Stimulated activated naive CD8-positive, alpha-beta T cell treated with anti-CD3 and anti-CD28 coated beads, Interleukin-15, Interleukin-2, amounts not matched to agents 100 ng/mL and 50 ng/mL, for 24 hours (primary cell): ENCODE data around the gene CCBE1.
"Not testable (repeated sequence)": the region's sequence is repeated elsewhere in the genome, so short reads cannot be mapped to it uniquely, and the experiment has no call there.

ENCODE experiments used
- H3K27ac Mint-ChIP-seq: one replicate; pipeline ENCODE4 v1.8.0; 2021; ENCODE audit warnings: mild to moderate bottlenecking, mixed read lengths
- H3K27me3 Mint-ChIP-seq: one replicate; pipeline ENCODE4 v1.8.0; 2021; ENCODE audit warnings: mixed read lengths
- H3K36me3 Mint-ChIP-seq: one replicate; pipeline ENCODE4 v1.8.0; 2021; ENCODE audit warnings: low read depth, mixed read lengths
- H3K4me1 Mint-ChIP-seq: one replicate; pipeline ENCODE4 v1.8.0; 2021; ENCODE audit warnings: low read depth, mixed read lengths
- H3K4me3 Mint-ChIP-seq: one replicate; pipeline ENCODE4 v1.8.0; 2021; ENCODE audit warnings: mild to moderate bottlenecking, mixed read lengths
- H3K9me3 Mint-ChIP-seq: one replicate; pipeline ENCODE4 v1.8.0; 2021; ENCODE audit warnings: mixed read lengths

CCBE1 gene

GRCh38 chr18:59721931-59722330 is 24.7 kb upstream of the CCBE1 start:
- Mint-ChIP-seq H3K4me3 (no peak overlapping the region), H3K4me1 (no peaks in the 10 kb centered on the region), H3K9me3 (no peaks in the 10 kb centered on the region), H3K36me3 (no peaks in the 10 kb centered on the region), H3K27ac (no peak overlapping the region), H3K27me3 (peaks cover 8% of the 10 kb centered on the region)

GRCh38 chr18:59721211-59721610 is 24.0 kb upstream of the CCBE1 start:
- Mint-ChIP-seq H3K4me3 (no peak overlapping the region), H3K4me1 (no peaks in the 10 kb centered on the region), H3K27ac (no peak overlapping the region), H3K36me3 (no peaks in the 10 kb centered on the region), H3K9me3 (no peaks in the 10 kb centered on the region), H3K27me3 (peaks cover 8% of the 10 kb centered on the region)

GRCh38 chr18:59719544-59720181 is 22.4 kb upstream of the CCBE1 start:
- H3K27me3 Mint-ChIP-seq: peaks cover 8% of the 10 kb centered on the region
- H3K9me3 Mint-ChIP-seq: no peaks in the 10 kb centered on the region
- H3K4me3 Mint-ChIP-seq: no peak overlapping the region
- H3K27ac Mint-ChIP-seq: no peak overlapping the region
- H3K4me1 Mint-ChIP-seq: no peaks in the 10 kb centered on the region
- no peaks in the 10 kb centered on the region for H3K36me3 Mint-ChIP-seq

GRCh38 chr18:59718464-59719157 is 21.4 kb upstream of the CCBE1 start:
- H3K4me3 Mint-ChIP-seq: no peak overlapping the region
- H3K9me3 Mint-ChIP-seq: no peaks in the 10 kb centered on the region
- H3K36me3 Mint-ChIP-seq: no peaks in the 10 kb centered on the region
- no peaks in the 10 kb centered on the region for H3K4me1 Mint-ChIP-seq
- H3K27me3 Mint-ChIP-seq: peaks cover 4% of the 10 kb centered on the region
- no peak overlapping the region for H3K27ac Mint-ChIP-seq

- Mint-ChIP-seq H3K4me1 (no peaks in the 10 kb centered on the region), H3K27me3 (peaks cover 4% of the 10 kb centered on the region), H3K27ac (no peak overlapping the region), H3K4me3 (no peak overlapping the region), H3K36me3 (no peaks in the 10 kb centered on the region), H3K9me3 (no peaks in the 10 kb centered on the region)
Measured at GRCh38 chr18:59718108-59718463, 20.9 kb upstream of the CCBE1 start.

- Mint-ChIP-seq H3K4me3 (no peak overlapping the region), H3K36me3 (no peaks in the 10 kb centered on the region), H3K27me3 (peaks cover 4% of the 10 kb centered on the region), H3K9me3 (no peaks in the 10 kb centered on the region), H3K4me1 (no peaks in the 10 kb centered on the region), H3K27ac (no peak overlapping the region)
Measured at GRCh38 chr18:59717291-59717690, 20.1 kb upstream of the CCBE1 start.

- Mint-ChIP-seq H3K27ac (no peak overlapping the region), H3K4me1 (no peaks in the 10 kb centered on the region), H3K27me3 (peaks cover 4% of the 10 kb centered on the region), H3K9me3 (no peaks in the 10 kb centered on the region), H3K4me3 (no peak overlapping the region), H3K36me3 (no peaks in the 10 kb centered on the region)
Measured at GRCh38 chr18:59715966-59716369, 18.7 kb upstream of the CCBE1 start.

- Mint-ChIP-seq H3K4me3 (no peak overlapping the region), H3K27me3 (peaks cover 4% of the 10 kb centered on the region), H3K27ac (no peak overlapping the region), H3K9me3 (no peaks in the 10 kb centered on the region), H3K36me3 (no peaks in the 10 kb centered on the region), H3K4me1 (no peaks in the 10 kb centered on the region)
Measured at GRCh38 chr18:59715445-59715844, 18.2 kb upstream of the CCBE1 start.

- not testable (repeated sequence) for H3K4me3 Mint-ChIP-seq, H3K36me3 Mint-ChIP-seq, H3K9me3 Mint-ChIP-seq, H3K27ac Mint-ChIP-seq, H3K27me3 Mint-ChIP-seq, H3K4me1 Mint-ChIP-seq
Measured at GRCh38 chr18:59714096-59714495, 16.9 kb upstream of the CCBE1 start.

- H3K36me3 Mint-ChIP-seq: no peaks in the 10 kb centered on the region
- H3K4me1 Mint-ChIP-seq: no peaks in the 10 kb centered on the region
- no peak overlapping the region for H3K27ac Mint-ChIP-seq
- no peaks in the 10 kb centered on the region for H3K27me3 Mint-ChIP-seq
- no peaks in the 10 kb centered on the region for H3K9me3 Mint-ChIP-seq
- no peak overlapping the region for H3K4me3 Mint-ChIP-seq
Measured at GRCh38 chr18:59712311-59712710, 15.1 kb upstream of the CCBE1 start.

- Mint-ChIP-seq H3K4me1 (no peaks in the 10 kb centered on the region), H3K27me3 (no peaks in the 10 kb centered on the region), H3K4me3 (no peak overlapping the region), H3K9me3 (no peaks in the 10 kb centered on the region), H3K36me3 (no peaks in the 10 kb centered on the region), H3K27ac (no peak overlapping the region)
Measured at GRCh38 chr18:59708988-59709387, 11.8 kb upstream of the CCBE1 start.

GRCh38 chr18:59707306-59707705 is 10.1 kb upstream of the CCBE1 start:
- Mint-ChIP-seq H3K9me3 (no peaks in the 10 kb centered on the region), H3K4me1 (no peaks in the 10 kb centered on the region), H3K36me3 (no peaks in the 10 kb centered on the region), H3K4me3 (no peak overlapping the region), H3K27ac (no peak overlapping the region), H3K27me3 (no peaks in the 10 kb centered on the region)

GRCh38 chr18:59706499-59706898 is 9.3 kb upstream of the CCBE1 start:
- H3K27ac Mint-ChIP-seq: no peak overlapping the region
- no peak overlapping the region for H3K4me3 Mint-ChIP-seq
- H3K4me1 Mint-ChIP-seq: no peaks in the 10 kb centered on the region
- H3K9me3 Mint-ChIP-seq: no peaks in the 10 kb centered on the region
- no peaks in the 10 kb centered on the region for H3K36me3 Mint-ChIP-seq
- H3K27me3 Mint-ChIP-seq: no peaks in the 10 kb centered on the region

- H3K4me1 Mint-ChIP-seq: no peaks in the 10 kb centered on the region
- H3K27ac Mint-ChIP-seq: no peak overlapping the region
- H3K27me3 Mint-ChIP-seq: peaks cover 7% of the 10 kb centered on the region
- no peak overlapping the region for H3K4me3 Mint-ChIP-seq
- no peaks in the 10 kb centered on the region for H3K36me3 Mint-ChIP-seq
- H3K9me3 Mint-ChIP-seq: no peaks in the 10 kb centered on the region
Measured at GRCh38 chr18:59705145-59705544, 7.9 kb upstream of the CCBE1 start.

- no peaks in the 10 kb centered on the region for H3K9me3 Mint-ChIP-seq
- no peak overlapping the region for H3K27ac Mint-ChIP-seq
- H3K4me1 Mint-ChIP-seq: no peaks in the 10 kb centered on the region
- H3K36me3 Mint-ChIP-seq: no peaks in the 10 kb centered on the region
- peaks cover 15% of the 10 kb centered on the region for H3K27me3 Mint-ChIP-seq
- no peak overlapping the region for H3K4me3 Mint-ChIP-seq
Measured at GRCh38 chr18:59704146-59704545, 6.9 kb upstream of the CCBE1 start.

- H3K4me3 Mint-ChIP-seq: no peak overlapping the region
- no peaks in the 10 kb centered on the region for H3K9me3 Mint-ChIP-seq
- H3K27ac Mint-ChIP-seq: no peak overlapping the region
- H3K36me3 Mint-ChIP-seq: no peaks in the 10 kb centered on the region
- peaks cover 7% of the 10 kb centered on the region for H3K4me1 Mint-ChIP-seq
- H3K27me3 Mint-ChIP-seq: peaks cover 32% of the 10 kb centered on the region
Measured at GRCh38 chr18:59701272-59701671, 4.0 kb upstream of the CCBE1 start.
